SK-N-MC (cell line): Measurements from ENCODE around the gene UGT1A10.

Experiments
- EZH2 ChIP-seq: fragments of 200-600 bp; sonication (generic); IDR thresholded peaks from one replicate; pipeline ENCODE4 v1.6.1; 2017; ENCODE audit warnings: antibody characterized with exemption
- POLR2AphosphoS5 ChIP-seq: IDR thresholded peaks from 2 replicates; pipeline ENCODE4 v1.6.1; 2012; ENCODE audit warnings: mild to moderate bottlenecking, low read depth, low read length, borderline replicate concordance

DNA sequence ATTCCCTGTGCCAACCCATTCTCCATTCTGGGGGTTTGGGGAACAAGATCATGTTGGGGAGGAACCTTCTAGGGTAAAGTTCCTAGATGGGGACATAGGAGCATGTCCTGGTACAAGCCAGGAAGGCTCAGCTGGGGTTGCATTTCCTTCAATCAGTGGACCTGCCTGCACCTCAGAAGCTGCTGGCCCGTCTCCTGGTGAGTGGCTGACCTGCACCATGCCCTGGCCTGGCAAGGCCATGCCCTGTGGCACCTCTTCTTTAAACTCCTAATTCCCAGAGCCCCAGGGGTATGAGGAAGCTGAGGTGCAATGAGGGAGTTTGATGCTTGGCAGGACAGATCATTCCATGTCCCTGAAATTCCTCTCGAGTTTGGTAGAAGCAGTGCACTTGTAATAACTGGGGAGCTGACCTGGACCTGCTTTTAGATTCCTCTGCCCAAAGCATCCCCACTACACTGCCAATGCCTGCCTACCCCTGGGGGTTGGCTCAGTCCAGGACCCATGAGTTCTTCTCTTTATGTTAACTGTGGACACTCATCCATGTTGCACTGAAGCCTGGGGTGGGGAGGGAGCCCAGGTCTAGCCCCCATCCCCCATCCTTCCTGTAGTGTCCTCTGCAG lies 167.2 kb downstream of the UGT1A10 start:
- no peak for TF ChIP-seq EZH2
- no peak for TF ChIP-seq POLR2AphosphoS5
